NOMO-1 treated with dmso at 0.1 percent for 144 hours (cell line): ENCODE measurements around the gene NUBPL.
A peak's percentile ranks its signal among the peaks of the same experiment; 100 is the strongest.
"Not testable (repeated sequence)": the region's sequence is repeated elsewhere in the genome, so short reads cannot be mapped to it uniquely, and the experiment has no call there.

Experiments used
- DNase-seq: peaks from one replicate; lab custom pipeline; 2025; ENCODE audit not compliant: unreplicated experiment; lab: John Stamatoyannopoulos, UW

Gene NUBPL

DNA sequence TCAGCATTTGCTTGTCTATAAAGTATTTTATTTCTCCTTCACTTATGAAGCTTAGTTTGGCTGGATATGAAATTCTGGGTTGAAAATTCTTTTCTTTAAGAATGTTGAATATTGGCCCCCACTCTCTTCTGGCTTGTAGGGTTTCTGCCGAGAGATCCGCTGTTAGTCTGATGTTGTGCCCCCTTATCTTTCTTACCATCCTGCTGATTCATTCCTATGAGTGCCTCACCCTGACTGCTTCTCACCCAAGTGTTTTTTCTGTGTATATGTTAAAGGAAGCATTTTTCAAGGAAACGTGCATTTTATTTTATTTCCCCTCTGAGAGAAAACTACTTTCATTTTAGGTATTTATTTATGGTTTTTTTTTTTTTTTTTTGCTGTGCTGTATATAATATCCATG is 236.7 kb downstream of the NUBPL start:
- DNase-seq, result not testable (repeated sequence)

DNA sequence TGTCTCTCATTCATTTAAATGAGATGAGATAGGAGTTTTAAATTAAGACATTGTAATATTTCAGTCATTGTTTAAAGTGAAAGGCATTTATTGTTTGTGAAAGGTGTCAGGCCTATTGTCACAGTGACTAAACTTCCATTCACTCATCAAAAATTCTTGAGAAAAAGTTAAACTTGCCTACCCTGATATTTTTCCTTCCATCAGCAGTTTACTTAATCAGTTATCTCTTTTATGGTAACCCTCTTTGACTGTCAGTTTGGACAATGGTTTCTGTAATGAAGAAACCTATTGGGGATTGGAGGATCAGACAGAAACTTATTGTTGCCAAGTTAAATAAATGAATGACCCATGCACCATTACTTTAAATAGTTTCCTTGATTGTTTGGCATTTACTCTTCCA is 241.6 kb downstream of the NUBPL start:
- no peak for DNase-seq

DNA sequence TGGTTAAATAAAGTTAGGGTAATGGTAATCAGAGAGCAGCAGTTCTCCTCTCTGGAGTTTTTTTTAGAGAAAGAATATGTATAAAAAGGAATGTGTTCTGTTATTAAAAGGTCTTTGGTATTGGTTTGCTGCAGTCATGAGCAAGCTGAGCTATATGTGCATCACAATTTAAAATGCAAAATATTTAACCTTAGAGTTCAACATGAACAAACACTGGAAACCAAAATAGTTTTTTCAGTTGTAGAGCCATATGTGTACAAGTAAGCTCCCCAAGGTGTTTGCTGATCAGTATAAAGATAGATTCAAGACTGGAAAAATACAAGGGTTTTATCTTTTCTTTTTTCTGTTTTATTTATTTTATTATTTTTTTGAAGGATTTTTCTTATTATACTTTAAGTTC is 245.0 kb downstream of the NUBPL start:
- no peak for DNase-seq

DNA sequence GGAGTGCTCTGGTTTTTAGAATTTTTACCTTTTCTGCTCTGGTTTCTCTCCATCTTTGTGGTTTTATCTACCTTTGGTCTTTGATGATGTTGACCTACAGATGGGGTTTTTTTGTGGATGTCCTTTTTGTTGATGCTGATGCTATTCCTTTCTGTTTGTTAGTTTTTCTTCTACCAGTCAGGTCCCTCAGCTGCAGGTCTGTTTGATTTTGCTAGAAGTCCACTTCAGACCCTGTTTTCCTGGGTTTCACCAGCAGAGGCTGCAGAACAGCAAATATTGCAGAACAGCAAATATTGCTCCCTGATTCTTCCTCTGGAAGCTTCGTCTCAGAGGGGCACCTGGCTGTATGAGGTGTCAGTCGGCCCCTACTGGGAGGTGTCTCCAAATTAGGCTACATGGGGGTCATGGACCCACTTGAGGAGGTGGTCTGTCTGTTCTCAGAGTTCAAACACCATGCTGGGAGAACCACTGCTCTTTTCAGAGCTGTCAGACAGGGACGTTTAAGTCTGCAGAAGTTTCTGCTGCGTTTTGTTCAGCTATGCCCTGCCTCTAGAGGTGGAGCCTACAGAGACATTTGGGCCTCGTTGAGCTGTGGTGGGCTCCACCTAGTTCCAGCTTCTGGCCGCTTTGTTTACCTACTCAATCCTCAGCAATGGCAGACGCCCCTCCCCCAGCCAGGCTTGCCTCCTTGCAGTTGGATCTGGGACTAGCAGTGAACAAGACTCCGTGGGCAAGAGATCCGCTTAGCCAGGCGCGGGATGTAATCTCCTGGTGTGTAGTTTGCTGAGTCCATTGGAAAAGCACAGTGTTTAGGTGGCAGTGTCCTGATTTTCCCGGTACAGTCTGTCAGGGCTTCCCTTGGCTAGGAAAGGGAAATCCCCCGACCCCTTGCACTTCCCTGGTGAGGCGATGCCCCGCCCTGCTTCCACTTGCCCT is 250.8 kb downstream of the NUBPL start:
- not testable (repeated sequence) for DNase-seq

GRCh38 chr14:31813724-31814490 is 252.7 kb downstream of the NUBPL start:
- DNase-seq, result not testable (repeated sequence)

GRCh38 chr14:31819281-31819680 is 258.1 kb downstream of the NUBPL start:
- DNase-seq, result no peak

DNA sequence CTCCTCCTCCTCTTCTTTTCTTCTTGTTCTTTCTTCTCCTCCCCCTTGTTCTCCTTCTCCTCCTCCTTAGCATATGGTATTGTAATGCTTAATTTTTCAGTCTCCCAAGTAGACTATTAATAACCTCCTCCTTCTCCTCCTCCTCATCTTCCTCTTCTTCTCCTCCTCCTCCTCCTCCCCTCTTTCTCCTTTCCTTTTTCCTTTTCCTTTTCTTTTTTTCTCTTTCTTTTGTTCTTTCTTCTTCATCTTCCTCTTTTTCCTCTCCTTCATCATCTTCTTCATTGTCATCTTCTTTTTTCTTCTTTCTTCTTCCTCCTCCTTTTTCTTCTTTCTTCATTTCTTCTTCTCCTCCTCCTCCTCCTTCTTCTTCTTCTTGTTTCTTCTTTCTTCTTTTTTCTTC is 264.3 kb downstream of the NUBPL start:
- DNase-seq, result no peak

GRCh38 chr14:31827325-31827724 is 266.1 kb downstream of the NUBPL start:
- DNase-seq, result no peak

DNA sequence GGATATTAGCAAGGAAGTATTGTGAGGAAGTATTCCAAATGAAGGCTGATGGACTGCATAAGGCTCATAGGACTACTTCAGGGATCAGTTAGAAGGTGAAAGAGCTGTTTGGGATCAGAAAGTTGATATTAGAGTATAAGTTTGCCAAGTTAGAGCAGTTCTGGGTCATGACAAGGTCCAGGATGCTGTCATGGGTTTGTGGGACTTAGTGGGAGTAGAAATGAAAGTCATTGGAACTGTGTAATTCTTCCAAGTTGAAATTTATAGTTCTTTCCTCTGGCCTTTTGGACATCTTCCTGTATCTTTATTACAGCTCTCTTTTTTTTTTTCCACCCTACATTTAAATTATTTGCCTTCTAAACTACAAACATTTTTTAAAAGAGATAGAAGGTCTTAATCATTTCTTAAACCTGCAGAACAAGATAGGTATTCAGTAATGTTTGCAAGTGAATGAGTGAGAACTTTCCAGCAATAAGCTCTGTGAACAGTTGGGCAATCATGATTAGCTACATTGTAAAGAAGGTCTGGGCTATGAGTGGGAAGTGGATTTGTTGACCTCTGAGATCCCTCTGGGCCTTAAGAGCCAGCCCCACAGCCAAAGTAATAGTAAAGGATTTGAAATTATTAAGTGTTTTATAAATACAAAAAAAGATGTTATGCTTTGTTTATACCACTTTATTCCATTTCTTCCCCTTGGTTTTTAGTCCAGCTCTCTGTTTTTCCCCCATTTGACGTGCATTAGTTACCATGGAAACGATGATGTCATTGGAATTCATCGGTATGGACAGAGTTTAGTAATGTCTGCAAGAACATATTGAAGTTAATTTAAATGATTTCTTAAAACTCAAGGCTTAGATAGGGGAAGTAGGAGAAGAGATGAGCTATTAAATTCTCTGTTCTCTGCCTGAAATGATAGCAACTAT is 268.0 kb downstream of the NUBPL start:
- DNase-seq, result no peak

GRCh38 chr14:31834616-31835015 is 273.4 kb downstream of the NUBPL start:
- DNase-seq, result no peak

- no peak for DNase-seq
Measured at GRCh38 chr14:31835049-31835448, 273.8 kb downstream of the NUBPL start.

DNA sequence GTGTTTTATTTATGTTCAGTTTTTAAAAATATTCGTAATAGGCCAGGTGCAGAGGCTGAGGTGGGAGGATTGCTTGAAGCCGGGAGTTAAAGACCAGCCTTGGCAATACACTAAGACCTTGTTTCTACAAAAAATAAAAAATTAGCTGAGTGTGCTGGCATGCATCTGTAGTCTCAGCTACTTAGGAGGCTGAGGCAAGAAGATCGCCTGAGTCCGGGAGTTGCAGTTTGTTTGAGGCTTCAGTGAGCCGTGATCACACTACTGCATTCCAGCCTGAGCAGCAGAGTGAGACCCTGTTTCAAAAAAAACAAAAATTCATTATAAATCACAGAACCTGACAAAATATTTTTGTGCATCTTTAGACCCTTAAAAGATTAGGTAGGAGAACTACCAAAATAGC is 275.8 kb downstream of the NUBPL start:
- no peak for DNase-seq

DNA sequence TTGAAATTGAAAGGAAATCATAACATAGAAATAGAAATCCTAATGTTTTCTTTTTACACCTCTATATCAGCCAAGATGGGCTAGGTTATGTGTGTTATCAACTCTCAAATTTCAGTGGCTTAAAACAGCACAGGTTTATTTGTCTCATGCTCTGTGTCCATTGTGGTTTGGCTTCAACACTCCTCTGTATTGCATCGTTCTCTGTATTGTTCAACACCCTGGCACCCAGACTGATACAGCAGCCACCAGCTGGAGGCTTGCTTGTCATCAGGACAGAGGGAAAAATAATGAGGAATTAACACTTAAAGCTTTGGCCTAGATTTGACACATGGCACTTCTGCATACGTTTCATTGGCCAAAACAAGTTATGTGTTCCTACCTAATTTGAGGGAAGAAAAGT is 281.7 kb downstream of the NUBPL start:
- no peak for DNase-seq

GRCh38 chr14:31843361-31844091 is 282.3 kb downstream of the NUBPL start:
- DNase-seq, result peak; percentile 1

DNA sequence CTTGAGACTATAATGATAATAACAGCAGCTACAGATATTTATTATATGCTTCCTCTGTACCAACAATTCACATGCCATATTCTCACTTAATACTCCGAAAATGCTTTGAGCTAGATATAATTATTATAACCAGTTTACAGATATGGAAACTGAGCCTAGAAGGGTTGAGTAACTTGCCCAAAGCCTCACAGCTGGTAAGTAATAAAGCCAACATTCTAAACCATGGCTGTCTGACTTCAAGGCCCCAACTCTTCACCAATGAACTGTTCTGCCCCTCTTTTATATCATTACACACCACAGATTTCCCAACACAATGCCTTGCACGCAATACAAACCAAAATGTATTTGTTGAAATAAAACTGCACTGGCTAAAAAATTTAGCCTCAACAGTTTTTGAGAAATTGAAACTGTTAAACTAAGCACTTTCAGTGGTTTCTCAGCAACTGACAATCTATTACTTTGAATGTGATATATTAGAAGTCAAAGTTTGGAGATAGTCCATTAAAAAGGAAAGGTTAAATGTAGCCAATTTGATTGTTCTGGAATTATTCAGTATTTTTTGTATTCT is 293.4 kb downstream of the NUBPL start:
- no peak for DNase-seq

- no peak for DNase-seq
Measured at GRCh38 chr14:31855262-31855661, 294.1 kb downstream of the NUBPL start.

GRCh38 chr14:31856003-31856402 is 294.8 kb downstream of the NUBPL start:
- not testable (repeated sequence) for DNase-seq

GRCh38 chr14:31858868-31859267 is 297.7 kb downstream of the NUBPL start:
- no peak for DNase-seq

- DNase-seq, result no peak
Measured at GRCh38 chr14:31864937-31865855, 304.0 kb downstream of the NUBPL start.
